Glomerular visceral epithelial cell (primary cell): Measurements from ENCODE around the gene PPFIA3.
A peak's percentile ranks its signal among the peaks of the same experiment; 100 is the strongest.
"Not testable (repeated sequence)": the region's sequence is repeated elsewhere in the genome, so short reads cannot be mapped to it uniquely, and the experiment has no call there.

Experiments
- DNase-seq: peaks from one replicate; pipeline ENCODE4 v3.0.0-alpha.2; 2016; ENCODE audit errors: extremely low spot score

The PPFIA3 gene

DNA sequence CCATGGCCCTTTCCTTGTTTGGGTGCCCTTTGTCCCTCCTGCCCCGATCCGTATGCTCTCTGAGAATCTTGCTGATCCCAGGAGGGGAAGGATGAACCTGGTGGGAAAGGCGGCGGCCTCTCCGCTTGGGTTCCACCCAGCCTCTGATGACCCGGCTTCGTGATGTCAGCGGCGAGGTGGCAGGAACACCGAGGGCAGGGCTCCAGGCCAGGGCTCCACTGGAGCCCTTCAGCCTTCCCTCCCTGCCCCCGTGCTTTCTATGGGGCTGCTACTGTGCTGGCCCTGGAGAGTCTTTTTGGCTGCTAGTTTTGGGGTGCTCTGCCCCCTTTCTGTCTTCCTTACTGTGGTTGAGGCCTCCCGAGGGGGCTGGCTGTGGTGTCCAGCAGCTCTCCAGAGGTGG lies 17.0 kb upstream of the PPFIA3 start:
- DNase-seq: no peak

DNA sequence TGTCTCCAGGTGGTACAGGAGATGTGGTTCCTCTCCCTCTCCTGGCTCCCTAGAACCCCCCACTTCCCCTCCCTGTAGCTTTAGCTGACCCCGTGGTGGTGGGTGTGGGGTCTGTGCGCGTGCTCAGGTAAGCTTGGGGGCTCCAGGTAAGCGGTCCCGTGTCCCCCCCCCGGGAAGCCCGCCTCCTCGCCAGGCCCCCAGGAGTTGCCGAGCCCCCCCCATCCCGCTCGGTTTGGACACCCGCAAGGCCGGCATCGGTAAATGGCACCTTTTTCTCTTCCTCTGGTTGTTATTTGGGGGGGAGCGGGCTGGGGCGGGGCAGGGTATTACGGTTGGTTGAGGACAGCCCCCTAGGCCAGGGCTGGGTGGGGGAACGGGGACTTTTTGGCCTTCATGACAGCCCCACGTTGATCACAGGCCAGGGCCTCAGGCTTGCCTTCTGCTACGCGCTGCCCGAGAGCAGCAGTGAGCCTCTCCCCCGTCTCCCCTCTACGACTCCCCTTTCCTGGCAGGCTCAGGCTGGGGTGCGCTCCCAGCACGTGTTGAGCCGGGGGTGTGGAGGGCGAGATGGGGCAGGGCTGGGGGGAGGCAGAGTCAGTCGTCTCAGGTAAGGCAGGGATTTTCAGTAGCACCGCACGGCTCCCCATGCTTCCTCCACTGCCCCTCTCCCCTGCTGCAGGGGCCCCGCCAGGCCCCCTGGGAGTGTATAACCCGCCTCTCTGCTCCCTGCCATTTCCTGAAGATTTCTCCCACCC lies 15.8 kb upstream of the PPFIA3 start:
- DNase-seq: no peak

- DNase-seq: no peak
These were observed 15.0 kb upstream of the PPFIA3 start for GRCh38 chr19:49104229-49104864.

- peak; percentile 60 for DNase-seq
These were observed 12.7 kb upstream of the PPFIA3 start for GRCh38 chr19:49106648-49107135.

GRCh38 chr19:49107625-49108459 lies 11.5 kb upstream of the PPFIA3 start:
- DNase-seq: no peak

GRCh38 chr19:49109051-49109450 lies 10.3 kb upstream of the PPFIA3 start:
- no peak for DNase-seq

DNA sequence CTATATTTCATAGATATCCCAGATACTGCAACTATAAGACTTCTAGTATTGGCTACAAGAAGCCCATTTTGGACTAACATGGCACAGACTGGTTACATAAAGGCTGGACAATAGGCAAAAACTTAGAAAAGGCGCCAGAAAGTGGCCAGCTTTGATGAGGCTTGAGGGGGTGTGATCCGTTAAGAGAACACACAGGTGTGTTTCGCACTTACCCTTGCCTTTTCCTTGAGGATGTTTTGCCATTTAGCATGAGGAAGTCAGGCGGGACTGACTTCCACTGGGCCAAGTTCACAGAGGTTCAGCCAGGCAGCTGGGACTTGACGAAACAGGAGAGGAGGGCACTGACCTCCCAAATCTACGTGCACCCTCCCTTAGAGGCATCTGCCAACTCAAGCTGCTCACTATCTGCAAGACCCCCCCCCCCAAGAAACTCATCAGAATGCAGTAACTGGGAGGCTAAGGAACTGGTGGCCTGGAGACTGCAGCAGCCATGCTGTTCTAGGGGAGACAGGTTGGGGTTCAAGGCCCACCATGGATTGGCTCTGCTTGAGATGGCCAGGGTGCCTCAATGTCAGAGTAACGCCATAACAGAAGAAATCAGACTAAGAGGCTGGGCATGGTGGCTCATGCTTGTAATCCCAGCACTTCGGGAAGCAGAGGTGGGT lies 9.6 kb upstream of the PPFIA3 start:
- no peak for DNase-seq

GRCh38 chr19:49110567-49110966 lies 8.8 kb upstream of the PPFIA3 start:
- DNase-seq: no peak

- DNase-seq: no peak
These were observed 7.9 kb upstream of the PPFIA3 start for GRCh38 chr19:49111218-49111998.

DNA sequence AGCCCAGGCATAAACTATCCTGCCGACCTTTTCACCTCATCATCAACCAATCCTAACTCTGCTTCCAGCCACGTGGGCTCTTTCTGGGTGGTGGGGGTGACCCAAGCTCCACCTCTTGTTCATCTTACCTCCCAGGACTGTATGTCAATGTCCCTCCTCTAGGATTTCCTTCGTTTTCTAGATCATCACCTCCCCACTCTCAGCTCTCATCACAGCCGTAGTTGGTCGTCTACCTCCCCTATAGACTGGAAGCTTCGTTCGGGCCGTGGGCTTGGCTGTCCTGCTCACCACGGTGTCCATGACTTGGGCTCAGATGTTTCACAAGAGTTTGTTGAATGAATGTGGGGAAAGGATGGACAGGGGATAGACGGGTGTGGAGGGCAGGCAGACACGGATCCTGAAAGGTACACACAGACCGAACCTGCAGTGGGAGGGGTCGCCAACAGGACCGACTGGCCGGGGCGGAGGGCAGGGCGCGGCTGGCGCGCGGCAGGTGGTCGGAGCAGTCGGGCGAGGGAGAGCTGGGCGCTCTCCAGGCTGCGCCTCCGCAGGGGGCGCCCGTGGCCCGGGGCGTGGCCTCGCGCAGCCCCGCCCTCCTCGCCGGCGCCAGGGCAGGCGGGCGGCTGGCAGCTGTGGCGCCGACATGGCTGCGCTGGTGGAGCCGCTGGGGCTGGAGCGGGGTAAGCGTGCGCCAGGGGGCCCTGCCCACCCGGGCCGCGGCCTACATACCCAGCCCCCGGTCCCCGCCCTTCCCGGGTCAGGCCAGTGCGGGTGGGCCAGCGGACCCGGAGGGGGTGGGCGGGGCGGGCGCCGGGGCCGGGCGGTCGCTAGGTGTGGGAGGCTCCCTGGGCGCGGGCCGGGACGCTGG lies 5.3 kb upstream of the PPFIA3 start, which contains the start of gene LIN7B:
Gene LIN7B, plus strand, starts transcription at position 609 of the 868 bp plus-strand sequence. Its CDS starts 35 bp downstream, at position 644.
- DNase-seq: peak; percentile 83

DNA sequence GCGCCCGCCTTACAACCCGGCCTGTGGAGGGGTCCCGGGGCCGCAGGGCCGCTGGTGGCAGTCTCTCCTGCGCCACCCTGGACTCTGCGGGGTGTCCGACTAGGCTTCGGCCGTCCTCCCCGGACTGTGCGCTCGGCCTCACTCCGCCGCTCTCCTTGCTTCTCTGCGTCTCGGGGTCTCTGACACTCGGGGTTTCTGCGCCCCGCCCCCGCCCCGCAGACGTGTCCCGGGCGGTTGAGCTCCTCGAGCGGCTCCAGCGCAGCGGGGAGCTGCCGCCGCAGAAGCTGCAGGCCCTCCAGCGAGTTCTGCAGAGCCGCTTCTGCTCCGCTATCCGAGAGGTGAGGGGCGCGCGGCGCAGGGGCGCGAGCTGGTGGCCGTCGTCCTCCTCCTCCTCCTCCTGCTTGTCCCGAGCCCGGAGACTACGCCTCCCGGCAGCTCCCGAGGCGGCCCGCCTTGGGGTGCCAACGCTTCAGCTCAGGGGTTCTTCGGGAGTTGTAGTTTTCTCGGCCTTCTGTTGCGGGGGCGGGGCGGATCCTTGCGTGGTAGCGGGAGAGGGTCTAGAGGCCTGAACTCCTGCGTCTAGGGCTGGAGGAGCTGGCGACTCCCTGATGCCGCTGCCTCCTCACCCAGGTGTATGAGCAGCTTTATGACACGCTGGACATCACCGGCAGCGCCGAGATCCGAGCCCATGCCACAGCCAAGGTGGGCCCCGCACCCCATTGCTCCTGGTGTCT lies 4.5 kb upstream of the PPFIA3 start:
- peak; percentile 31 for DNase-seq

GRCh38 chr19:49116544-49116943 lies 2.8 kb upstream of the PPFIA3 start:
- no peak for DNase-seq

GRCh38 chr19:49117677-49118564 lies 1.4 kb upstream of the PPFIA3 start:
- no peak for DNase-seq

DNA sequence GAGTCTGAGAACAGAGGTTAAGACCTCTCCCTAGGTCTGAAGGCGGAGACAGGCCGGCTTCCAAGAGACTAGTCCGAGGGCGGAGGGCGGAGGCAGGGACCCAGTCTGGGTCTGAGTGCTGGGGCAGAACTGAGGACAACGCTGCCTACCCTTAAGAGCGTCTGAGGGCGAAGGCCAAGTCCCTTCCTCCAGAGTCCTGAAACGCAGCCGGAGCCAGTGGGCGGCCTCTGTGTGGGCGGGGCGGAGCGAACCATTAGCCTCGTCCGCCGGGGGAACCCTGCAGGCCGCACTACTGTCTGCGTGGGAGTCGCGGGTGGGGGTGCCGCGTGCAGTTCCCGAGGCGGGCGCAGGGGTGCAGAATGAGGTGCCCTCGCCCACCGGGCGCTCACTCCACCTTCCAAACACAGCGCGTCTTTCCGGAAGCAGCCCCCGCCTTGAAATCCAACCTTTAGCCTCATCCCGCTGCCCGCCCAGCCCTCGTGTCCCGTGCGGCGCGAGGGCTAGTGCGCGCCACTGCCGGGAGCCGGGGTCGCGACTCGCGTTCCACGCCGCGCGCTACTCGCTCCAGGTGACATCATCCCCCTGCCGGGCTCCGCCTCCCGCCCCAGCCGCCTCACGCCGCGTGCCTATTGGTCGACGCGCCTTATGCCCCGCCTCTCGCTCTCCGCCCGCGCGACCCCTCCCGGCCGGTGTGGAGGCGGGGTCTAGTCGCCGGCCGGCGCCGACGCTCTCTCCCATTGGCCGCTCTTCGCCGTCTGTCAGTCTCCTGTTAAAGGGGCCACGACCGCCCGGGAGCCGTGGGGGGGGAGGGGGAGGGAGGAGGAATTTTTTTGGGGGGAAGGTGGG lies 556 bp upstream of the PPFIA3 start, which contains the start of gene C19orf73:
Gene C19orf73, minus strand, starts transcription at position 579 of the 846 bp plus-strand sequence. Its CDS starts 121 bp downstream, at position 458.
- peak; percentile 96 for DNase-seq

- no peak for DNase-seq
These were observed 960 bp downstream of the PPFIA3 start for GRCh38 chr19:49120325-49120683.

- DNase-seq: no peak
These were observed 1.5 kb downstream of the PPFIA3 start for GRCh38 chr19:49120868-49121267.

- DNase-seq: not testable (repeated sequence)
These were observed 2.5 kb downstream of the PPFIA3 start for GRCh38 chr19:49121841-49122240.
